Nephron (organoid): ENCODE measurements around the gene MRPS9.

Experiments
- H3K27ac Mint-ChIP-seq, 3 experiments: 2 replicates each; pipeline ENCODE4 v1.8.0; 2020; ENCODE audit warnings: mixed read lengths in 3 of 3, mild to moderate bottlenecking in 2 of 3, moderate library complexity in 1 of 3
- H3K27me3 Mint-ChIP-seq: 2 replicates; pipeline ENCODE4 v1.8.0; 2021; ENCODE audit warnings: low read depth, mild to moderate bottlenecking, moderate library complexity, mixed read lengths
- H3K36me3 Mint-ChIP-seq: 2 replicates; pipeline ENCODE4 v1.8.0; 2020; ENCODE audit warnings: low read depth, mixed read lengths
- H3K4me1 Mint-ChIP-seq: 2 replicates; pipeline ENCODE4 v1.8.0; 2020; ENCODE audit warnings: mixed read lengths
- H3K4me3 Mint-ChIP-seq, 3 experiments: 2 replicates each; pipeline ENCODE4 v1.8.0; 2020; ENCODE audit warnings: mild to moderate bottlenecking in 3 of 3, mixed read lengths in 3 of 3, moderate library complexity in 2 of 3
- H3K9me3 Mint-ChIP-seq: 2 replicates; pipeline ENCODE4 v1.8.0; 2020; ENCODE audit warnings: mixed read lengths
- CTCF ChIP-seq, 3 experiments: fragments of 200-600 bp; sonication (generic); IDR thresholded peaks; one replicate each; pipeline ENCODE4 v1.5.0; 2021; ENCODE audit warnings: antibody characterized with exemption in 3 of 3; ENCODE audit not compliant: unreplicated experiment in 3 of 3

The MRPS9 gene

GRCh38 chr2:105149272-105149671 lies 111.4 kb downstream of the MRPS9 start:
- Mint-ChIP-seq H3K36me3 (peaks cover 12% of the 10 kb centered on the region), H3K4me1 (peaks cover 5% of the 10 kb centered on the region), H3K27me3 (peaks cover 33% of the 10 kb centered on the region), H3K27ac (no peak overlapping the region), H3K9me3 (no peaks in the 10 kb centered on the region), H3K4me3 (no peak overlapping the region)
- TF ChIP-seq CTCF (IDR thresholded peaks at IDR 0.05; ENCODE audit: unreplicated experiment in 3 of 3): no peak
